SU-DHL-6 (cell line): ENCODE measurements around the gene CEP126.

Source experiments
- H2AFZ ChIP-seq: fragments of 200-600 bp; sonication (generic); 2 replicates; pipeline ENCODE4 v1.6.1; 2014; ENCODE audit warnings: low read depth, mild to moderate bottlenecking, moderate library complexity, mixed read lengths, antibody characterized with exemption, low read length; ENCODE audit not compliant: severe bottlenecking
- H3F3A ChIP-seq: fragments of 200-600 bp; shearing (Covaris generic); 2 replicates; pipeline ENCODE4 v1.6.0; 2016; ENCODE audit warnings: antibody characterized with exemption, mild to moderate bottlenecking; ENCODE audit not compliant: insufficient read depth
- H3K27ac ChIP-seq: fragments of 200-600 bp; sonication (generic); 2 replicates; pipeline ENCODE4 v1.5.1; 2016; ENCODE audit warnings: low read depth, mild to moderate bottlenecking, low read length, moderate library complexity, mixed read lengths
- H3K27me3 ChIP-seq: fragments of 200-600 bp; sonication (generic), shearing (Covaris generic); 2 replicates; pipeline ENCODE4 v1.6.0; 2014; ENCODE audit warnings: mild to moderate bottlenecking, low read length
- H3K36me3 ChIP-seq: fragments of 200-600 bp; sonication (generic); 2 replicates; pipeline ENCODE4 v1.6.1; 2014; ENCODE audit warnings: mild to moderate bottlenecking, low read length, mixed read lengths
- H3K4me2 ChIP-seq: fragments of 300-600, 200-600 bp; shearing (Covaris generic), sonication (generic); 2 replicates; pipeline ENCODE4 v1.6.0; 2014; ENCODE audit warnings: low read length, low read depth, mild to moderate bottlenecking; ENCODE audit not compliant: poor library complexity, severe bottlenecking
- H3K4me3 ChIP-seq: fragments of 200-600 bp; sonication (generic); 2 replicates; pipeline ENCODE4 v1.5.1; 2014; ENCODE audit warnings: antibody characterized with exemption, low read length, mild to moderate bottlenecking, mixed read lengths; ENCODE audit not compliant: insufficient read depth, poor library complexity, severe bottlenecking
- H3K79me2 ChIP-seq: fragments of 200-600 bp; sonication (generic); 2 replicates; pipeline ENCODE4 v1.6.1; 2014; ENCODE audit warnings: mild to moderate bottlenecking, low read length, moderate library complexity; ENCODE audit not compliant: insufficient read depth
- H3K9ac ChIP-seq: fragments of 200-600 bp; sonication (generic); 2 replicates; pipeline ENCODE4 v1.7.0; 2014; ENCODE audit warnings: mild to moderate bottlenecking, low read length
- H3K9me2 ChIP-seq: fragments of 200-600 bp; sonication (generic); replicated peaks from 2 replicates; pipeline ENCODE4 v1.6.1; 2014; ENCODE audit warnings: low read length; ENCODE audit not compliant: insufficient read depth
- H3K9me3 ChIP-seq: fragments of 200-600 bp; sonication (generic); 2 replicates; pipeline ENCODE4 v1.6.1; 2014; ENCODE audit warnings: low read length, mixed read lengths; ENCODE audit not compliant: insufficient read depth
- H4K20me1 ChIP-seq: fragments of 200-600 bp; sonication (generic); 2 replicates; pipeline ENCODE4 v1.6.1; 2014; ENCODE audit warnings: low read depth, mild to moderate bottlenecking, antibody characterized with exemption, low read length, moderate library complexity, mixed read lengths
- CTCF ChIP-seq: fragments of 200-600 bp; sonication (generic); IDR thresholded peaks from one replicate; pipeline ENCODE4 v1.5.1; 2017; ENCODE audit warnings: antibody characterized with exemption, mild to moderate bottlenecking, low read length, moderate library complexity; ENCODE audit not compliant: insufficient read depth, poor library complexity, severe bottlenecking
- EZH2phosphoT487 ChIP-seq: fragments of 200-600 bp; sonication (generic), shearing (Covaris generic); conservative IDR thresholded peaks from 2 replicates; pipeline ENCODE4 v1.6.1; 2018; ENCODE audit warnings: mild to moderate bottlenecking, antibody characterized with exemption, low read length, moderate library complexity, mixed read lengths

The CEP126 gene

GRCh38 chr11:101923554-101923953 lies 8.7 kb downstream of the CEP126 start:
- no peak overlapping the region for H3K9ac ChIP-seq
- H3K36me3 ChIP-seq: no peaks in the 10 kb centered on the region
- no peaks in the 10 kb centered on the region for H4K20me1 ChIP-seq
- no peaks in the 10 kb centered on the region for H3K9me2 ChIP-seq
- no peak overlapping the region for H3K27ac ChIP-seq
- H3K79me2 ChIP-seq: no peaks in the 10 kb centered on the region
- TF ChIP-seq CTCF (no peak), EZH2phosphoT487 (no peak)
- H3K4me2 ChIP-seq: no peak overlapping the region
- no peaks in the 10 kb centered on the region for H3K9me3 ChIP-seq
- H3K4me3 ChIP-seq: no peak overlapping the region
- H3F3A ChIP-seq: no peaks in the 10 kb centered on the region
- H3K27me3 ChIP-seq: no peaks in the 10 kb centered on the region
- H2AFZ ChIP-seq: no peak overlapping the region

- Histone ChIP-seq H2AFZ (no peak overlapping the region), H3K79me2 (no peaks in the 10 kb centered on the region), H3K9ac (no peak overlapping the region), H3F3A (no peaks in the 10 kb centered on the region), H3K27ac (no peak overlapping the region), H3K9me3 (no peaks in the 10 kb centered on the region), H4K20me1 (no peaks in the 10 kb centered on the region), H3K4me3 (no peak overlapping the region), H3K27me3 (no peaks in the 10 kb centered on the region), H3K4me2 (no peak overlapping the region), H3K9me2 (no peaks in the 10 kb centered on the region), H3K36me3 (no peaks in the 10 kb centered on the region)
- TF ChIP-seq CTCF: no peak
- TF ChIP-seq EZH2phosphoT487: no peak
These were observed 14.6 kb downstream of the CEP126 start for GRCh38 chr11:101929294-101929915.

- H4K20me1 ChIP-seq: no peaks in the 10 kb centered on the region
- H3K79me2 ChIP-seq: no peaks in the 10 kb centered on the region
- no peak overlapping the region for H3K27ac ChIP-seq
- H3K4me3 ChIP-seq: no peak overlapping the region
- no peaks in the 10 kb centered on the region for H3K9me2 ChIP-seq
- H3K9me3 ChIP-seq: no peaks in the 10 kb centered on the region
- H3K4me2 ChIP-seq: no peak overlapping the region
- H3K36me3 ChIP-seq: no peaks in the 10 kb centered on the region
- H3K27me3 ChIP-seq: no peaks in the 10 kb centered on the region
- H3F3A ChIP-seq: no peaks in the 10 kb centered on the region
- H2AFZ ChIP-seq: no peak overlapping the region
- H3K9ac ChIP-seq: no peak overlapping the region
- TF ChIP-seq CTCF (no peak), EZH2phosphoT487 (no peak)
These were observed 16.9 kb downstream of the CEP126 start for GRCh38 chr11:101931692-101932091.
